Measurements from ENCODE around the gene GRIK2.

GRIK2 gene

GRCh38 chr6:101458336-101458735 lies 64.8 kb downstream of the GRIK2 start:
- no peak for DNase-seq

GRCh38 chr6:101458826-101459225 lies 65.3 kb downstream of the GRIK2 start:
- DNase-seq: no peak

GRCh38 chr6:101462576-101462975 lies 69.1 kb downstream of the GRIK2 start:
- DNase-seq: no peak

GRCh38 chr6:101465863-101466262 lies 72.4 kb downstream of the GRIK2 start:
- no peak for DNase-seq

GRCh38 chr6:101477436-101477835 lies 83.9 kb downstream of the GRIK2 start:
- DNase-seq: no peak

GRCh38 chr6:101478891-101479290 lies 85.4 kb downstream of the GRIK2 start:
- DNase-seq: no peak

GRCh38 chr6:101482606-101483005 lies 89.1 kb downstream of the GRIK2 start:
- no peak for DNase-seq

- no peak for DNase-seq
Observed at GRCh38 chr6:101484781-101485180, 91.3 kb downstream of the GRIK2 start.

- no peak for DNase-seq
Observed at GRCh38 chr6:101486124-101486523, 92.6 kb downstream of the GRIK2 start.

GRCh38 chr6:101486726-101487125 lies 93.2 kb downstream of the GRIK2 start:
- DNase-seq: no peak

GRCh38 chr6:101489456-101489855 lies 95.9 kb downstream of the GRIK2 start:
- DNase-seq: no peak

GRCh38 chr6:101490857-101491256 lies 97.3 kb downstream of the GRIK2 start:
- DNase-seq: no peak

GRCh38 chr6:101502818-101503217 lies 109.3 kb downstream of the GRIK2 start:
- no peak for DNase-seq

GRCh38 chr6:101509536-101509935 lies 116.0 kb downstream of the GRIK2 start:
- no peak for DNase-seq

- DNase-seq: no peak
Observed at GRCh38 chr6:101513181-101513580, 119.7 kb downstream of the GRIK2 start.

GRCh38 chr6:101516578-101516977 lies 123.1 kb downstream of the GRIK2 start:
- DNase-seq: no peak

- no peak for DNase-seq
Observed at GRCh38 chr6:101517632-101518031, 124.1 kb downstream of the GRIK2 start.

- DNase-seq: no peak
Observed at GRCh38 chr6:101522254-101522653, 128.7 kb downstream of the GRIK2 start.

GRCh38 chr6:101527467-101527866 lies 134.0 kb downstream of the GRIK2 start:
- no peak for DNase-seq

- DNase-seq: no peak
Observed at GRCh38 chr6:101528801-101529200, 135.3 kb downstream of the GRIK2 start.

GRCh38 chr6:101531538-101531937 lies 138.0 kb downstream of the GRIK2 start:
- DNase-seq: no peak

GRCh38 chr6:101534386-101534785 lies 140.9 kb downstream of the GRIK2 start:
- DNase-seq: no peak

GRCh38 chr6:101534821-101535220 lies 141.3 kb downstream of the GRIK2 start:
- DNase-seq: no peak

GRCh38 chr6:101537753-101538316 lies 144.3 kb downstream of the GRIK2 start:
- DNase-seq: no peak

- no peak for DNase-seq
Observed at GRCh38 chr6:101539510-101540245, 146.2 kb downstream of the GRIK2 start.

All from cortex of kidney (tissue), 1 donor.